ENCODE measurements around the gene MAJIN.

The MAJIN gene

DNA sequence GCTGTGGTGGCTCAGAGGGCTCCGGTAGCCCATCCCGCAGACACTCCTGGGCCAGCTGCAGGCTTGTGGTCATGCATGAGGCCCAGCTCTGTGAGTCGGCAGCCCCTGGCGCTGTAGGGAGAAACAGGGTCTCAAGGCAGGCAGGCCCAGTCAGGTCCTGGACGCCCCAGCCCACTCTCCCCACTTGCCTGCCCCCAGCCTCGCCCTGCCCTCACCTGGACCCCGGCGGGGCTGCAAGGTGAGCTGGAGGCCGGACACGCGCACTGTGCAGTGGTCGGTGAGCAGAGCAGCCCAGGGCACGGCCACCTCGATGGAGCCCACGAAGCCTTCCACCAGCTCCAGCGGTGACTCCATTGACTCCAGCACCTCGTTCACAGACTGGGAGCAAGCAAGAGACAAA, 57.8 kb downstream of the MAJIN start:
- TF ChIP-seq, protein P1, sequence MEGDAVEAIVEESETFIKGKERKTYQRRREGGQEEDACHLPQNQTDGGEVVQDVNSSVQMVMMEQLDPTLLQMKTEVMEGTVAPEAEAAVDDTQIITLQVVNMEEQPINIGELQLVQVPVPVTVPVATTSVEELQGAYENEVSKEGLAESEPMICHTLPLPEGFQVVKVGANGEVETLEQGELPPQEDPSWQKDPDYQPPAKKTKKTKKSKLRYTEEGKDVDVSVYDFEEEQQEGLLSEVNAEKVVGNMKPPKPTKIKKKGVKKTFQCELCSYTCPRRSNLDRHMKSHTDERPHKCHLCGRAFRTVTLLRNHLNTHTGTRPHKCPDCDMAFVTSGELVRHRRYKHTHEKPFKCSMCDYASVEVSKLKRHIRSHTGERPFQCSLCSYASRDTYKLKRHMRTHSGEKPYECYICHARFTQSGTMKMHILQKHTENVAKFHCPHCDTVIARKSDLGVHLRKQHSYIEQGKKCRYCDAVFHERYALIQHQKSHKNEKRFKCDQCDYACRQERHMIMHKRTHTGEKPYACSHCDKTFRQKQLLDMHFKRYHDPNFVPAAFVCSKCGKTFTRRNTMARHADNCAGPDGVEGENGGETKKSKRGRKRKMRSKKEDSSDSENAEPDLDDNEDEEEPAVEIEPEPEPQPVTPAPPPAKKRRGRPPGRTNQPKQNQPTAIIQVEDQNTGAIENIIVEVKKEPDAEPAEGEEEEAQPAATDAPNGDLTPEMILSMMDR (IDR thresholded peaks at IDR 0.05; ENCODE audit: insufficient read depth, low read length, poor library complexity, severe bottlenecking), result no peak
- no peak overlapping the region for H3K4me3 ChIP-seq (replicated peaks; ENCODE audit: low read depth, low read length)
- peaks cover 30% of the 10 kb centered on the region for H3K36me3 ChIP-seq (ENCODE audit: control insufficient read depth, insufficient read depth, low read length)
- DNase-seq (ENCODE audit: extremely low read depth, insufficient read length), result no peak
- no peaks in the 10 kb centered on the region for H3K27me3 ChIP-seq (replicated peaks; ENCODE audit: control insufficient read depth, insufficient read depth, low read length)

DNA sequence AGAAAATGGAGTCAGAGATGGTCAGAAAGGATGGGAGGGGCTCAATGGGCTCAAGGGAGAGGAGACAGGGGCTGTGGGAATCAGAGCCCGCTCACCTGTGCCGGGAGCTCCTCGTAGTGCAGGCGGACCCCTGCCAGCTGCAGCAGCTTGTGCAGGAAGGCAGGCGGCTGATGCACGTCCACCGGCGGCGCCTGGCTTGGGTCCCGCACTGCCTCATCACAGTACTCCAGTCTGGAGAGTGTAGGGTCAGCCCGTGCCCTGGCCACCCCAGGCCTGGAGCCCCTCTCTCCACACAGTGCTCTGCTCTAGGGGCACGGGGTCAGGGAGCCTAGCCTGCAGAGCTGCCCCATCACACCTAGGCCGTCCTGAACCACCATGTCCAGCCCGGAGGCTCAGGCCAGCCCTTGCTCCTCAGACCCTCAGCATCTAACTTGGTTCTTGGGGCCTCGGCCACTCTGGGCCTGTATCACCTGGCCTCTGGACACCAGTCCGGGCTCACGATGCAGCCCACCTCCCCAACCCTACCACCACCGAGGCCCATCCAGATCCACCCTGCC, 58.7 kb downstream of the MAJIN start:
- no peak for DNase-seq (ENCODE audit: extremely low read depth, insufficient read length)
- H3K4me3 ChIP-seq (replicated peaks; ENCODE audit: low read depth, low read length), result no peak overlapping the region
- no peaks in the 10 kb centered on the region for H3K27me3 ChIP-seq (replicated peaks; ENCODE audit: control insufficient read depth, insufficient read depth, low read length)
- TF ChIP-seq, protein P1 (IDR thresholded peaks at IDR 0.05; ENCODE audit: insufficient read depth, low read length, poor library complexity, severe bottlenecking), result no peak
- H3K36me3 ChIP-seq (ENCODE audit: control insufficient read depth, insufficient read depth, low read length), result peaks cover 32% of the 10 kb centered on the region

DNA sequence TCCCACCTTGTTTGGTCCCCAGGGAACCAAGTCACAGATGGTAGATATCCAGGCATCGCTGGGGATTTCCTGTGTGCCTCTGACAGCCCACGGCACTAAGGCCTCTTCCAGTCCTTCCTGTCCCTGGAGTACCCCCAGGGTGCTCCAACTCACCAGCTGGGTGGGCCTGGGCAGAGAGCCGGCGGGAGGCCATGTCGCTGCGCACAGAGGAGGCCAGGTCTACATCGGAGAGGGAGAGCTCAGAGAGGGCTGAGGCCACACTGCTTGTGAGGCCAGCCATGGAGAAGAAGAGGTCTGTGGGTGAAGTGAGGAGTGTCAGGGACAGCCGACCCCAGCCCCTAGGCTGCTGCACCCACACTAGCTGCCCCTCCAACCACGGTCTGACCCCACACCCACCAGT, 60.2 kb downstream of the MAJIN start:
- H3K4me3 ChIP-seq (replicated peaks; ENCODE audit: low read depth, low read length), result no peak overlapping the region
- TF ChIP-seq, protein P1 (IDR thresholded peaks at IDR 0.05; ENCODE audit: insufficient read depth, low read length, poor library complexity, severe bottlenecking), result no peak
- H3K36me3 ChIP-seq (ENCODE audit: control insufficient read depth, insufficient read depth, low read length), result peaks cover 36% of the 10 kb centered on the region
- DNase-seq (ENCODE audit: extremely low read depth, insufficient read length), result no peak
- H3K27me3 ChIP-seq (replicated peaks; ENCODE audit: control insufficient read depth, insufficient read depth, low read length), result no peaks in the 10 kb centered on the region

DNA sequence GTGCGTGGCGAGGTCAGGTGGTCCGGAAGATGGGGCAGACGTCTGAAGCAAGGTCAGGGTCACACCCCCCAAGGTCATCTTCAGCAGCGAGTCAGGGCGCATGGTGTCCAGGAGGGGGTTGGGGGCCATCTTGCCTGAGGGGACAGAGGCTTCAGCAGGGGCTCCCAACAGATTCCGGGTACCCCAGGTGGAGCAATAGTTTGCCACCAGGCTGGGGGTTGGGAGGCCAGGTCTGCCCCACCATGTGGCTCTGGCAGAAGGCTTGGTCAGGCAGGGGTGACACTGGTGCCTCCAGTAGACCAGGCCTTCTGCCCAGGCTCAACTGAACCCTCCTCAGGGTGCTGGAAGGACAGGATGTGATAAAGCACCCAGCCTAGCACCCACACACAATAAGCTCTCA, 60.8 kb downstream of the MAJIN start:
- Histone ChIP-seq H3K27me3 (replicated peaks; ENCODE audit: control insufficient read depth, insufficient read depth, low read length) (no peaks in the 10 kb centered on the region), H3K36me3 (ENCODE audit: control insufficient read depth, insufficient read depth, low read length) (peaks cover 40% of the 10 kb centered on the region), H3K4me3 (replicated peaks; ENCODE audit: low read depth, low read length) (no peak overlapping the region)
- TF ChIP-seq, protein P1 (IDR thresholded peaks at IDR 0.05; ENCODE audit: insufficient read depth, low read length, poor library complexity, severe bottlenecking), result no peak
- no peak for DNase-seq (ENCODE audit: extremely low read depth, insufficient read length)

DNA sequence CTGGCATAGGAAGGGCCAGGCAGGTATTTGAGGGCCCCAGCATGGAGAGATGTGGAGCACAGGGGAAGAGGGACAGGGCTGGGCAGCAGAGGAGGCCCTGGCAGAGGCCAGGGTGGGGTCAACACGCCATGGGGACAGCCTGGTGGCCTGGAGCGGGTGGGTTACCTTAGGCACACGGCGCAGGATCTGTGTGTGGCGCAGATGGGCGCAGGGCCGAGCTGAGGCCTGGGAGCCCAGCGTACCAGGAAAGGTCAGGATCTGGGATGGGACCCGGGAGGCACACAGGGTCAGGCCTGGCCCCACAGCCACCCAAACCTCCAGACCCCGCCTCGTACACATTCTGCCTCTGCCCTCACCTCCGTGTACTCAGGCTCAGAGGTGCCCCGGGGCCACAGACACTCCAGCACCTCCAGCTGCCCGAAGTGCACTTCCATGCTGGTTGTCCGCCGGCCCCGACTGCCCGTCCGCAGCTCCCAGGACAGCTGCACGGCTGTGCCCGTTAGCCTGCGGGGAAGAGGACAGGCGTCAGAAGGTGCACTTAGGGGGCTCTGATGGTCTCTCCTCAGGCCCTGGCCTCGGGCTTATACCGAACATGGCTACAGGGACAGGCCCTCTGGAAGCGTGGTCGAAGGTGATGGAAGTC, 61.3 kb downstream of the MAJIN start:
- no peak overlapping the region for H3K4me3 ChIP-seq (replicated peaks; ENCODE audit: low read depth, low read length)
- no peaks in the 10 kb centered on the region for H3K27me3 ChIP-seq (replicated peaks; ENCODE audit: control insufficient read depth, insufficient read depth, low read length)
- TF ChIP-seq, protein P1 (IDR thresholded peaks at IDR 0.05; ENCODE audit: insufficient read depth, low read length, poor library complexity, severe bottlenecking), result no peak
- DNase-seq (ENCODE audit: extremely low read depth, insufficient read length), result no peak
- peaks cover 45% of the 10 kb centered on the region for H3K36me3 ChIP-seq (ENCODE audit: control insufficient read depth, insufficient read depth, low read length)

All from GM06990 (cell line).